Kidney epithelial cell (primary cell): ENCODE data around the gene CIAO1. TPM values are rescaled to one million over a fixed set of nuclear protein-coding genes. Genes with fewer than 3 reads are reported as not detected.

ENCODE experiments used
- DNase-seq: peaks from one replicate; pipeline ENCODE4 v3.0.0-alpha.2; 2010; ENCODE audit warnings: low read depth
- H3K27me3 ChIP-seq: 2 replicates; pipeline ENCODE4 v1.6.0; 2011; ENCODE audit warnings: low read length; ENCODE audit not compliant: control insufficient read depth, insufficient read depth
- H3K36me3 ChIP-seq: 2 replicates; pipeline ENCODE4 v1.5.1; 2011; ENCODE audit warnings: low read length; ENCODE audit not compliant: control insufficient read depth, insufficient read depth
- H3K4me3 ChIP-seq: 2 replicates; pipeline ENCODE4 v1.5.1; 2011; ENCODE audit warnings: low read depth, mild to moderate bottlenecking, control low read depth, low read length
- total RNA-seq: library from RNA; depleted of rRNA; stranded (reverse); fragments of >200 nt; gene quantifications from 2 replicates; pipeline ENCODE4 v1.2.3, GENCODE V29; 2015
- TF ChIP-seq, protein P1 (sequence below): IDR thresholded peaks from 2 replicates; pipeline ENCODE4 v1.5.1; 2011; ENCODE audit warnings: mild to moderate bottlenecking, moderate library complexity, low read length, control low read depth, inconsistent platforms; ENCODE audit not compliant: insufficient read depth, poor library complexity, severe bottlenecking

The CIAO1 gene
- total RNA-seq, 1 donor from 2014 or later, result 73.7 TPM

DNA sequence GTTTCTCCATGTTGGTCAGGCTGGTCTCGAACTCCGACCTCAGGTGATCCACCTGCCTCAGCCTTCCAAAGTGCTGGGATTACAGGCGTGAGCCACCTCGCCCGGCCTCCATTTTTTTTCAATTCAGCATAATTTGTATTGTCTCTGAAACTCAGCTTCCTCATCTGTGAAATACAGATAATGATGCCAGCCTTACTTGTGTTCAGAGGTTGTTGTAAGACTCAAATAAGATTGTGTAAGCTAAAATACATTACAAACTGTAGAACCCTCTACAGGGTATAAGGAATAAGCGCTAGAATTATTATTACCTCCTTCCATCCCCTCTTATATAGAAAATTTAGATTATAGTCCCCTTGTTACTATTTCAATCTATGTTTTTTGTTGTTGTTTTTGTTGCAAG lies 32.6 kb upstream of the CIAO1 start:
- Histone ChIP-seq H3K36me3 (no peaks in the 10 kb centered on the region), H3K4me3 (no peak overlapping the region), H3K27me3 (no peaks in the 10 kb centered on the region)
- TF ChIP-seq, protein P1, sequence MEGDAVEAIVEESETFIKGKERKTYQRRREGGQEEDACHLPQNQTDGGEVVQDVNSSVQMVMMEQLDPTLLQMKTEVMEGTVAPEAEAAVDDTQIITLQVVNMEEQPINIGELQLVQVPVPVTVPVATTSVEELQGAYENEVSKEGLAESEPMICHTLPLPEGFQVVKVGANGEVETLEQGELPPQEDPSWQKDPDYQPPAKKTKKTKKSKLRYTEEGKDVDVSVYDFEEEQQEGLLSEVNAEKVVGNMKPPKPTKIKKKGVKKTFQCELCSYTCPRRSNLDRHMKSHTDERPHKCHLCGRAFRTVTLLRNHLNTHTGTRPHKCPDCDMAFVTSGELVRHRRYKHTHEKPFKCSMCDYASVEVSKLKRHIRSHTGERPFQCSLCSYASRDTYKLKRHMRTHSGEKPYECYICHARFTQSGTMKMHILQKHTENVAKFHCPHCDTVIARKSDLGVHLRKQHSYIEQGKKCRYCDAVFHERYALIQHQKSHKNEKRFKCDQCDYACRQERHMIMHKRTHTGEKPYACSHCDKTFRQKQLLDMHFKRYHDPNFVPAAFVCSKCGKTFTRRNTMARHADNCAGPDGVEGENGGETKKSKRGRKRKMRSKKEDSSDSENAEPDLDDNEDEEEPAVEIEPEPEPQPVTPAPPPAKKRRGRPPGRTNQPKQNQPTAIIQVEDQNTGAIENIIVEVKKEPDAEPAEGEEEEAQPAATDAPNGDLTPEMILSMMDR, result no peak
- no peak for DNase-seq

DNA sequence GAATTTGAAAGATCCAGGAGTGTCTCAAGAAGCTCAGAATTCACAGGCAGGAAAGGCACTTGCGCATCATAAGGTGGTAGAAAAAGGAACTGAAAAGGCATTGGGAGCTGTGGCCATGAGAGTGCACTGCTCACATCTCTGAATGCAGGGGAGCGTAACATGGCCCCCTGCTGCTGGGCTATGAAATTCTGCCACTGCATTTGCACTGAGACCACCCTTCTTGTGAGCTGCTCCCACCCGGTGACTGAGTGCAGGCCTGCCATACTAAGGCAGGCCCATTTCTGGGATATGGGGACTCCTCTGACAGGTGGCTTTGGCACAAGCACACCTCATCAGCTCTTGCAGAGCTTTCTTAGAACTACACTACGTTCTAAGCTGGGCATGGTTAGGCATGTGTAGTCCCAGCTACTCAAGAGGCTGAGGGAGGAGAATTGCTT lies 32.1 kb upstream of the CIAO1 start:
- TF ChIP-seq, protein P1, result no peak
- H3K27me3 ChIP-seq, result no peaks in the 10 kb centered on the region

DNA sequence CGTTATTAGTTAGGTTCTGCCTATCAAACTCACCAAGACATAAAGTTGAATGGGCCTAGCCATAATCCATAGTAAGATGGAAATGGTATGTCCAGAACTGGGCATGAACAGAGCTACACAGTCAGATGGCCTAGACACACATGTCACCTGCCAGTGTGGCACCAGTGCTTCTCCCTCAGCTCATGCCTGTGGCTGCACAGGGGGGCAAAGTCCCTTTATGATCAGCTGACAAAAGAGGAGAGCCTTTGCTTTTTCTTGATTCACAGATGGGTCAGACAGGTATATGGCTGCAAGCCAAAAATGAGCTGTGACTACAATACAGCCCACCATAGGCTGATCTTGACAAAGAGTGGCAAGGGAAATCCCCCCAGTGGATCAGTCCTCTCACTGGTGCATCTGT lies 29.1 kb upstream of the CIAO1 start:
- no peaks in the 10 kb centered on the region for H3K36me3 ChIP-seq
- DNase-seq, result no peak
- TF ChIP-seq, protein P1, result no peak
- H3K4me3 ChIP-seq, result no peak overlapping the region
- no peaks in the 10 kb centered on the region for H3K27me3 ChIP-seq

More for the DNA sequence above, 32.1 kb upstream of the CIAO1 start:
- no peak overlapping the region for H3K4me3 ChIP-seq
- no peak for DNase-seq
- no peaks in the 10 kb centered on the region for H3K36me3 ChIP-seq

DNA sequence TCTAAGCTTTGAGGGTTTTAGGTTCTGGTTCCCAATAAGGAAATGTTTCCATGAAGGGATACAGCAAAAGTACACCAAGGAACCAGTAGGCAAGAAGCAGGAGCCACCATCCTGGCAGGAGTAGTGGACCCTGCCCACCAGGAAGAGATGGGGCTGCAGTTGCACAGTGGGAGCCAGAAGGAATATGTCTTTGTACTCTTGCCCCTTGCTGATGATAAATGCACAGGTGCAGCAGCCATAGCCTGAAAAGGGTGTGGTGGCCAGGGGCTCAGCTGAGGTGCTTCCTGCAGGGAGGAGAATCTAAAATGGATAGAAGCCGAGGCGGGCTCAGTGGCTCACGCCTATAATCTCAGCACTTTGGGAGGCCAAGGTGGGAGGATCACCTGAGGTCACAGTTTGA lies 27.8 kb upstream of the CIAO1 start:
- no peak for DNase-seq
- no peaks in the 10 kb centered on the region for H3K36me3 ChIP-seq
- H3K4me3 ChIP-seq, result no peak overlapping the region
- TF ChIP-seq, protein P1, result no peak
- H3K27me3 ChIP-seq, result no peaks in the 10 kb centered on the region

DNA sequence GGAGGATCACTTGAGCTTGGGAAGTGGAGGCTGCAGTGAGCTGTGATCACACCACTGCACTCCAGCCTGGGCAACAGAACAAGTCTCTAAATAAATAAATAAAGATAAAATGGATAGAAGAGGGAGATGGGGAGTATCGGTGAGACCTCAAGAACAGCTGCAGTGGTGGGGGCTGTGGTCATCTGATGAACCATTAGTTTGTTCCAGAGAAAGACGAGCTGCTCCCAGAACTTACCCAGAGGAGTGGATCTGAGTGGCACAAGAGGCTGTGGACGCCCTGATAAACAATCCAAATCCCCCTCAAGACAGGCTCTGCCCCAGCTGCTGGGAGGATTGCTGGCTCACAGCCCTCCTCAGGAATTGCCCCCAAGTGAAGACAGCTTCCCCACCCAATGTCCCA lies 26.9 kb upstream of the CIAO1 start:
- TF ChIP-seq, protein P1, result no peak
- H3K27me3 ChIP-seq, result no peaks in the 10 kb centered on the region
- no peak overlapping the region for H3K4me3 ChIP-seq
- no peaks in the 10 kb centered on the region for H3K36me3 ChIP-seq
- DNase-seq, result no peak

DNA sequence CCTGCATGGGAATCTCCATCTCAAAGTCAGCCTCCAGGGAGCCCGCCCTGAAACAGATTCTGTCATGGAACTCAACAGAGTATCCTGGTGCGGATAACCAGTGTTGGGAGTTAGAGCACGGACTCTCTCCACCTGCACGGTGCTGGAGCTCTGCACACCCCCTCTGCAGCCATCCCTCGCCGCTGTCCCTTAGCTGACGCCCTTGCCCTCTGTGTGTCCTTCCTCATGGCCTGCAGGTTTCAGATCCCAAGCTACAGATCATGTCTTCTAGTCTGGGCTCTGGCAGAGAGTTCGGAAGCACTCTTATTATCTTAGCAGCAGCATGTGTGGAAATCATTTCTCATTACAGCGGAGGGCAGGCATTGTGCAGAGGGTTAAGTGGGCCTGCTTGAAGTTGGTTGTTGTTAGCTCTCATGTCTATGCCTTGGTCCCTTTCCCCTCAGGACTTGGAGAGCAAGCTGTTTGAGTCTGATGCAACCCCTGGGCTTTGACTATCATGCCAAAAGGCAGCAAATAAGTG lies 26.2 kb upstream of the CIAO1 start:
- no peak overlapping the region for H3K4me3 ChIP-seq
- TF ChIP-seq, protein P1, result no peak

More for the DNA sequence above, 26.2 kb upstream of the CIAO1 start:
- H3K36me3 ChIP-seq, result no peaks in the 10 kb centered on the region
- no peaks in the 10 kb centered on the region for H3K27me3 ChIP-seq
- DNase-seq, result no peak
